ENCODE measurements around the gene TES.

DNA sequence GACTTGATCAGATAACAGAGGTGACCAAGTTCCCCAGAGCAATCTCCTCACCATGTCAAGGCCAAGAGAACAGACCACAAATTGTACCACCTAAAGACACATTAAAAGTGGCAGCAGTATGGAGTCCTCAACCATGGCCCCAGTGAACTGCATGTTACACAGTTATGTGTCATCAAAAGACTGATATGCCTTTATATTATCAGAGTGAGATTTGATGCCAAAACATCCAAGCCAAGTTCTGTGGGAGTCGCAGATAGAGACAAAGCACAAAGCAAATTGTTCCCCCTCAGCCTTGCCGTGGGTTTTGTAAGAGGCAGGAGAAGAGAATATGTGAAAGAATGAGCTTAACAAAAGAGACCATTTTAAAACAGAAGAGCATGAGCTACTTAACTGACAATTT lies 39.2 kb upstream of the TES start:
- TF ChIP-seq, protein P1, sequence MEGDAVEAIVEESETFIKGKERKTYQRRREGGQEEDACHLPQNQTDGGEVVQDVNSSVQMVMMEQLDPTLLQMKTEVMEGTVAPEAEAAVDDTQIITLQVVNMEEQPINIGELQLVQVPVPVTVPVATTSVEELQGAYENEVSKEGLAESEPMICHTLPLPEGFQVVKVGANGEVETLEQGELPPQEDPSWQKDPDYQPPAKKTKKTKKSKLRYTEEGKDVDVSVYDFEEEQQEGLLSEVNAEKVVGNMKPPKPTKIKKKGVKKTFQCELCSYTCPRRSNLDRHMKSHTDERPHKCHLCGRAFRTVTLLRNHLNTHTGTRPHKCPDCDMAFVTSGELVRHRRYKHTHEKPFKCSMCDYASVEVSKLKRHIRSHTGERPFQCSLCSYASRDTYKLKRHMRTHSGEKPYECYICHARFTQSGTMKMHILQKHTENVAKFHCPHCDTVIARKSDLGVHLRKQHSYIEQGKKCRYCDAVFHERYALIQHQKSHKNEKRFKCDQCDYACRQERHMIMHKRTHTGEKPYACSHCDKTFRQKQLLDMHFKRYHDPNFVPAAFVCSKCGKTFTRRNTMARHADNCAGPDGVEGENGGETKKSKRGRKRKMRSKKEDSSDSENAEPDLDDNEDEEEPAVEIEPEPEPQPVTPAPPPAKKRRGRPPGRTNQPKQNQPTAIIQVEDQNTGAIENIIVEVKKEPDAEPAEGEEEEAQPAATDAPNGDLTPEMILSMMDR (conservative IDR thresholded peaks at IDR 0.05; ENCODE audit: low read depth, low read length): no peak
- TF ChIP-seq EZH2 (IDR thresholded peaks at IDR 0.05; ENCODE audit: low read length, unreplicated experiment): no peak
- no peak for TF ChIP-seq EZH2phosphoT487 (IDR thresholded peaks at IDR 0.05; ENCODE audit: borderline replicate concordance, low read length)
